HG02798 (cell line): ENCODE measurements around the gene CHERP.
"Not testable (repeated sequence)": the region's sequence is repeated elsewhere in the genome, so short reads cannot be mapped to it uniquely, and the experiment has no call there.

Experiments
- ATAC-seq: cut with Tn5 transposase; IDR thresholded peaks from one replicate; pipeline ENCODE4 v1.9.1; 2021; ENCODE audit warnings: mild to moderate bottlenecking; ENCODE audit not compliant: unreplicated experiment, poor library complexity

Gene CHERP

GRCh38 chr19:16520986-16521624 is 21.1 kb downstream of the CHERP start:
- no peak for ATAC-seq

DNA sequence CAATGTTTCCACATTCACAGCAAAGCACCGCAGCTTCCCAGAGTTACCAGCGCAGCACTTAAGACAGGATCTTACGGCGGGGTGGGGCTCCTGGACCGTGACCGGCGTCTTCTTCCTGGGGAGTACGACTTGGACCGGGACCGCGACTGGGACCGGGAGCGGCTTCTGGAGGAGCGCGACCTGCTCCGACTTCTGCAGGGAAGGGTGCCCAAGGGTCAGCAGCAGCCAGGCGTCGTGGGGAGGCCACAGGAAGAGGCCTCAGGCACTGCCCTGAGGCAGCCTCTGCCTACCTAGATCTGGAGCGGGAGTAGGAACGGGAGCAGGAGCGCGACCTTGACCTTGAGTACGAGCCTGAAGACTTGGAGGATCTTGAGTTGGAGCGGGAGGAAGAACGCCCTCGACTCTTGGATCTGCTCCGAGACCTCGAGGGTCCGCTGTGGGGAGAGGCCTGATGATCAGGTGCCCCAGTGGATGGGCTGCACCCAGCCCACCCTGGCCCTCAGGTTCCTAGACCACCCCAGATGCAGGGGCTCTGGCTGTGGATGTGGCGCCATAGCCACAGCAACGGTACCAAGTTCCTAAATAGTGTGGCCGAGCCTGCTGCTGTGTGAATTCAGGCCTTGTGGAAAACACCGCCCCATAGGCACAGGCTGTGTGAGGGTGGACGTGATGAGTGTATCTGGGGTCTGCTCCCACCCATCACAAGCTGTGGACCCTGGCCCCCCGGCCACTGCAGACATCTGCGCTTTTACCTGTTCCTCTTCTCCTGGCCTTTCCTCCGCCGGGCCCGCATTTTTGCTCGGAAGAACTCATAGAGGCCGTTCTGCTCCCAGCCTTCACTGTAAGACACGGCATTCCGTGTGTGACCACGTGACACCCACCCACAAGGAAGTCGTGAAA is 21.9 kb downstream of the CHERP start:
- no peak for ATAC-seq

GRCh38 chr19:16519230-16519687 is 23.0 kb downstream of the CHERP start:
- ATAC-seq, result no peak

- ATAC-seq, result no peak
Measured at GRCh38 chr19:16518483-16519229, 23.6 kb downstream of the CHERP start.

- no peak for ATAC-seq
Measured at GRCh38 chr19:16518061-16518460, 24.2 kb downstream of the CHERP start.

- ATAC-seq, result no peak
Measured at GRCh38 chr19:16516923-16517610, 25.2 kb downstream of the CHERP start.

GRCh38 chr19:16516381-16516780 is 25.9 kb downstream of the CHERP start:
- no peak for ATAC-seq

GRCh38 chr19:16514383-16515019 is 27.7 kb downstream of the CHERP start:
- no peak for ATAC-seq

DNA sequence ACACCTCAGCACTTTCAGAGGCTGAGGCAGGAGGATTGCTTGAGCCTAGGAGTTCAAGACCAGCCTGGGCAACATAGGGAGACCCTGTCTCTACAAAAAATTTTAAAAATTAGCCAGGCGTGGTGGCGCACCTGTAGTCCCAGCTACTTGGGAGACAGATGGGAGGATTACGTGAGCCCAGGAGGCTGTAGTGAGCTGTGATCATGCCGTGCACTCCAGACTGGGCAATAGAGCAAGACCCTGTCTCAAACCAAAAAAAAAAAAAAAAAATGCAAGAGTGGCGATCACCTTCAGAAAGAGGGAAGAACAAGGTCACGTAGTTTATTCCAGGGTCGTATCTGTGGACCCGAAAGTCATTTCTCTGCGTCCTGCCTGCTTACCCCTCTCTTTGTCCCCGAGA is 29.6 kb downstream of the CHERP start:
- ATAC-seq, result not testable (repeated sequence)

GRCh38 chr19:16509141-16510061 is 32.8 kb downstream of the CHERP start:
- ATAC-seq, result no peak

- ATAC-seq, result no peak
Measured at GRCh38 chr19:16508546-16508945, 33.7 kb downstream of the CHERP start.

DNA sequence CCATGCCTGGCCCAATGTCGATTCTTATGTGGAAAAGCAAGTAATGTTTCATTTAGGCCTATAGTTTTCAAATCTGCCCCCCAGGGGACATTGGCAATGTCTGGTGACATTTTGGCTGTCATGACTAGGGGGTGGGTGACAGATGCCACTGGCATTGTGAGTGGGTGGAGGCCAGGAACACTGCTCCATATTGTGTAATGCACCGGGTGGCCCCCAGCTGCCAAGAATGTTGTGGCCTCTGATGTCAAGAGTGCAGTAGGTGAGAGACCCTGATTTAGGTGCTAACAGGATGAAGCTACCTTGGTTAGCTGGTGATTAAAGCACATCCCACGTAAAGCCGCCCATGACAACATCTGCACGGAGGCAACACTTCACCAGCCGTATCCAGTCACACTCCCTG is 35.3 kb downstream of the CHERP start:
- no peak for ATAC-seq

GRCh38 chr19:16506161-16506560 is 36.1 kb downstream of the CHERP start:
- ATAC-seq, result not testable (repeated sequence)

DNA sequence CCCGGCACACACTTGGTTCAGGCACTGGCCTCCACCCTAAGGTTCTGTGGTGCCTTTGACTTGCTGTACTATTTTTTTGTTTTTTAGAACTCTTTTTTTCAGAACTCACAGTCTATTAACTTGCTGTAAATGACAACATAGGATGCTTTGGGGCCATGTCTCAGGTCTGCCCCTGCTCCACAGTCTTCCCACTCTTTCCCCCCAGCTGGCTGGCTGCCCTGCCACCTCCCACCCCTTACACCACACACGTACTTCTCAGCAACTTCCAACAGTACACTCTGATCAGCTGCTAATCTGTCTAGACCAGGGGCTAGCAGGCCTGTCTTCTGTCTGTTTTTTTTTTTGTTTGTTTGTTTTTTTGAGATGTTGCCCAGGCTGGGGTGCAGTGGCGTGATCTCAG is 38.0 kb downstream of the CHERP start:
- no peak for ATAC-seq

DNA sequence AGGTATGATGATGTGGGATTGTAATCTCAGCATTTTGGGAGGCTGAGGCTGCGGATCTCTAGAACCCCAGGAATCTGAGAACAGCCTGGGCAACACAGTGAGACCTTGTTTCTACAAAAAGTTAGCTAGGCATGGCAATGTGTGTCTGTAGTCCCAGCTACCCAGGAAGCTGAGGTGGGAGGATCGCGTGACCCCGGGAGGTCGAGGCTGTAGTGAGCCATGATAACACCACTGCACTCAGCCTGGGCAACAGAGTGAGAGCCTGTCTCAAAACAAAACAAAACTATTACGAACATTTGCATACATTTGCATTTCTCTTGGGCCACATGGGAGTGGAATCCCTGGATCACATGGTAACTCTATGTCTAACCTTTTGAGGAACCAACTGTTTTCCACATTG is 44.4 kb downstream of the CHERP start:
- ATAC-seq, result no peak

DNA sequence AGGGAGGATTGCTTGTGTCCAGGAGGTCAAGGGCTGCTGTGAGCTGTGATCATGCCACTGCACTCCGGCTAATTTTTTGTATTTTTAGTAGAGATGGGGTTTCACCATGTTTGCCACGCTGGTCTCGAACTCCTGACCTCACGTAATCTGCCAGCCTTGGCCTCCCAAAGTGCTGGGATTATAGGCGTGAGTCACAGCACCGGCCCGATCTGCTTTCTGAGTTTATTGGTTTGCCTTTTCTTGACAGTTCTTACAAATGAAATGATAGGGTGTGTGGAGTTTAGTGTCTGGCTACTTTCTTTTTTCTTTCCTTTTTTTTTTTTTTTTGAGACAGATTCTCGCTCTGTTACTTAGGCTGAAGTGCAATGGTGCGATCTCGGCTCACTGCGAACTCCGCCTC is 45.2 kb downstream of the CHERP start:
- ATAC-seq, result no peak

GRCh38 chr19:16496613-16496983 is 45.6 kb downstream of the CHERP start:
- ATAC-seq, result no peak

DNA sequence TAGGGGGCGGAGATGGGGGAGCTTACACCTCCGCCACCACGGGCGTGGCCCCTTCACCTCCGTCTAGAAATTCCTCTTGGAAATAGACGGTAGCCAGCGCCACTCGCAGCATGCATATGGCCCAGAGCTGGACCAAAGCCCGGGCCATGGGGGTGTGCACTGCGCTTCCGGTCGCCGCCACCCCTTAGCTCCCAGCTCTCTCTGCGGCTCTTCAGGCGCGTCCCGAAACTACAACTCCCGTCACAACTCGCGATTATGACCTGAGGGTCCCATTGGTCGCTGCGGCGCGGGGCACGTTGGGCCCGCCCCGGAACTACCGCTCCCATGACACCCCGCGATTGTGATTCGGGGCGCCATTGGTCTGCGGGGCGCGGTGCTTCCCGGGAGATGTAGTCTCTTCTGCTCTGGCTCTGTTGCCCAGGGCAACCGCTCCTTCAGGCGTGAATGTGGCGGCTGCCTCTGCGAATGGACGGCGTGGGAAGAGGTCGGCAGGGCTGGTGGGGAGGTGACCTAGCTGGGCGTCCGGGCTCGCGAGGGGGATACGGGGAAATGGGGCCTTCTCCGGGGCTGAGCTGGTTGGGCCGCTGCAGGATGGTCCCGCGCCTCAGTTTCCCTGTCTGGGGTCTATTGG is 46.1 kb downstream of the CHERP start, which contains the start of the genes C19orf44 and CALR3:
C19orf44 (plus strand) TSS at position 413 of the 631 bp plus-strand sequence. CDS start 4,399 bp downstream, outside the sequence.
CALR3 (minus strand) TSS at position 186 of the 631 bp plus-strand sequence; CDS start at position 148, 38 bp downstream.
- peak; percentile 99 for ATAC-seq
